NCI-H82 treated with DMSO at 0.1 percent for 48 hours (cell line): ENCODE results near the gene SORBS2.

Experiments
- DNase-seq: peaks from one replicate; lab custom pipeline; 2025; ENCODE audit not compliant: unreplicated experiment; lab: John Stamatoyannopoulos, UW

The SORBS2 gene

GRCh38 chr4:185801471-185801870 lies 10.5 kb downstream of the SORBS2 start:
- no peak for DNase-seq

- DNase-seq, result no peak
These were observed 11.6 kb downstream of the SORBS2 start for GRCh38 chr4:185800266-185800945.

DNA sequence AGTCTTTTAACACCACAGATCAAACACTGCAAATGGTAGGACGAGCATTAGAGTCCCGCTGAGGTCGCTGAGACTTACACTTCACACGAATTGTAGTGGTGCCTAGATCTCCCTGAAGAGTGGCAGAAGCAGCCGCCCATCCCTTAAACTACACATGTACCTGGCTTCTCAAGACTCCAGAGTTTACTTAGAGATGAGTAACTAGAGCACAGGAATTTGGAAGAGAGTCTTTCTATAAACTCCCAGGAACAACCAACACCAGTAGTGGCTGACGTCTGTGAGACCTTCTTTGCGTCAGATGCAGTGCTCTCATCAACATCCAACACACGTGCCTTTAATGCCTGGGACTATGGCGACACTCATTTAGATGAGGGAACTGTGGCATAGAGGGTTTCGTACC lies 12.6 kb downstream of the SORBS2 start:
- no peak for DNase-seq

GRCh38 chr4:185797596-185798338 lies 14.2 kb downstream of the SORBS2 start:
- no peak for DNase-seq

GRCh38 chr4:185797018-185797417 lies 15.0 kb downstream of the SORBS2 start:
- no peak for DNase-seq

GRCh38 chr4:185796176-185796575 lies 15.8 kb downstream of the SORBS2 start:
- DNase-seq, result no peak

GRCh38 chr4:185794637-185795036 lies 17.4 kb downstream of the SORBS2 start:
- no peak for DNase-seq

DNA sequence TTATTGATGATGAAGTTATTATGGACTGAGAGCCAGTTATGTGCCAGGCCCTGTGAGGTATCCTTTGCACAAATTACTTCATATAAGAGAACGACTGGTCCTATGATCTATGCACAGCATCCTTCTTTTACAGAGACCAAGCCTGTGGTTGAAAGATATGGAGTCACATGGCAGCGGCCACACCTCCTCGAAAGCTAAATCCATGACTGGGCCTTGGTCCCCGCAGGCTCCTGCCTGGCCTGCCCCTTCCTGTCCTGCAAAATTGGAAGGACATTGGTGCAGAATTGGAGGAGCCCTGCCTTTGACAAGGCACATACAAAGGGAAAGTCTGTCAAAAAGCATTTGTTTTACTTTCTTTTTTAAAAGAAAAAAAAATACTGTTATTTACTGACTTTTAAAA lies 18.3 kb downstream of the SORBS2 start:
- no peak for DNase-seq

GRCh38 chr4:185793116-185793485 lies 18.9 kb downstream of the SORBS2 start:
- no peak for DNase-seq

- no peak for DNase-seq
These were observed 19.4 kb downstream of the SORBS2 start for GRCh38 chr4:185792384-185793115.

GRCh38 chr4:185787926-185788679 lies 23.9 kb downstream of the SORBS2 start:
- no peak for DNase-seq

DNA sequence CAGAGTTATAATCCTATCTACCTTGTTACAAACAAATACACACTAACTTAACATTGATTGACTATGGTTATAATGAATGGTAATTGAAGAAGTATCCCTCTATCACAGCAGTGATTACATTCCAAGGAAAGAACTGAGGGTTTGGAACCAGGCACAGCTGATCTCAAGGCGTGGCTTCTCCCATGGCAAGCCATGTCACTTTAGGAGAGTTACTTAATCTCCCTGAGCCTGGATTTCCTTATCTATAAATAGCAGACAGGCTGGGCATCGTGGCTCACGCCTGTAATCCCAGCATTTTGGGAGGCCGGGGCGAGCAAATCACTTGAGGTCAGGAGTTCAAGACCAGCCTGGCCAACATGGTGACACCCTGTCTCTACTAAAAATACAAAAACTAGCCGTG lies 25.6 kb downstream of the SORBS2 start:
- peak; percentile 5 for DNase-seq

- no peak for DNase-seq
These were observed 28.4 kb downstream of the SORBS2 start for GRCh38 chr4:185783574-185783973.

GRCh38 chr4:185782523-185782922 lies 29.5 kb downstream of the SORBS2 start:
- no peak for DNase-seq

- DNase-seq, result no peak
These were observed 30.3 kb downstream of the SORBS2 start for GRCh38 chr4:185781555-185782215.

DNA sequence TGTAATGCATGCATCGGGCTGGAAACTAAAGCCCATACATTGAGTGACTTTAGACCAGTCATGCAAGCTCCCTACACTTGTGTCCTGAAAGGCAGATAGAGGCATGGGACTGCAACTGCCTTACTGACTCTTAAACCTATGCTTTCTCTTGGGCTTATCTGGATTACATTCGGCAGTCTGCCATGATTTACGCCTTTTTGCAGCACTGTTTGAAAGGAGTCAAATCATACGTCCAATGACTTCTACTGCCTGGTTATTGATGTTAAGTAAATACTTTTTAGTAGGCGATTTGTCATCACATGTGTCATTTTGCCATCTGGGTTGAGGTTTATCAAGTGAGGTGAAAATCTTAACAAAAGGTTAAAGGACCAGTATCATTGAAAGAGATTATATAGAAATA lies 31.5 kb downstream of the SORBS2 start:
- no peak for DNase-seq

DNA sequence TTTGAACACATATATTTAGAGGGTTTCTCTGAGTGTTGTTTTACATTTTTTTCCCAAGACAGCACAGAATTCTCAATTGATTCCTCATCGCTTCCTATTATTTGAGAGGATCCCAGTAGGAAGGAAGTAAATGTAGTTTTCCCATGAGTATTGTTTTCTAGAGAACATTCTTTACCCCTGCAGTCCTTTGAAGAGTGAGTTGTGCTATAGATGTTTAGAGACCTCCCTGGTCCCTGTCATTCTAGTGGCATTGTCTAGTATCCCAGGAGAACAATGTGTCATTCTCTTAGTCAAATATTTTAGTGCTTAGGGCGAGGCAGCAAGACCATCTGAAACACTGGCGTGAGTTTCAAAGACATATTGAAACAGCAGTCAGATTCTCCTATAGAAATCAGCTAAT lies 32.5 kb downstream of the SORBS2 start:
- DNase-seq, result no peak

- DNase-seq, result no peak
These were observed 33.7 kb downstream of the SORBS2 start for GRCh38 chr4:185778307-185778706.

DNA sequence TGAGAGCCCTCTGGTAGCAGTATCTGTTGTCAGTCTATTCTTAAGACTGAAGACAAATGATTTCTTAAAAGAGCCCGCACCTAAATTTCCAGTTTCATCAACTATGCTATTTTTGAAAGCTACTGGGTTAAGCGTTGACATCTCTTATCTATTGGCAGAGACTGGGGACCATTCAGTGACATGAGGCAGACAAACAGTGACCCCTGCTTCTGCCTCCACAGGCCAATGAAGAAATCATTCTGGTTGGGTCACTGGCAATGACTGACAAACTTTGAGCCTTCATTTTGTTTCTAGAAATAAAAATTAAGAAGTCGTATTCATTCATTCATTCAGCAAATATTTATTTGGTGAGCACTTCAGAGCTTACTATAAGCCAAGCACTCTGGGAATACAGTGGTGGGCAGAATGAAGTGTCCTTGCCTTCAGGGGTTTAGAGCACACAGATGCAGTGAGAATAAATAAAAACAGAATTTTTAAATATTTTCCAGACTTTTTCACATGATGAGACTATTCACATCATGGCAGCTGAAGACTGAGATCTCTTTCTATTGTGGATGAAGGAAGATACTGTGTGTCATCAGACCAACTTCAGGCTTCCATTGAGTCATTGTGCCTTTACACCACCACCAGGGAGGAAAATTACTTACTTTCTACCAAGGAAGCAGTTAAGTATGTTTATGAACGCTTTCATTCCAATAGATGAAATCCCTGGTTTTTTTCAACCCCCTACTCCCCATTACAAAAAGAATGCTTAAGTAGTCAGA lies 36.0 kb downstream of the SORBS2 start:
- DNase-seq, result no peak
